ENCODE measurements around the gene RNF113A. TPM values are rescaled to one million over a fixed set of nuclear protein-coding genes. Genes with fewer than 3 reads are reported as not detected.
A peak's percentile ranks its signal among the peaks of the same experiment; 100 is the strongest.

RNF113A gene
- polyA plus RNA-seq, 3 donors = 20.4 to 21.6 (median 21.5) TPM

DNA sequence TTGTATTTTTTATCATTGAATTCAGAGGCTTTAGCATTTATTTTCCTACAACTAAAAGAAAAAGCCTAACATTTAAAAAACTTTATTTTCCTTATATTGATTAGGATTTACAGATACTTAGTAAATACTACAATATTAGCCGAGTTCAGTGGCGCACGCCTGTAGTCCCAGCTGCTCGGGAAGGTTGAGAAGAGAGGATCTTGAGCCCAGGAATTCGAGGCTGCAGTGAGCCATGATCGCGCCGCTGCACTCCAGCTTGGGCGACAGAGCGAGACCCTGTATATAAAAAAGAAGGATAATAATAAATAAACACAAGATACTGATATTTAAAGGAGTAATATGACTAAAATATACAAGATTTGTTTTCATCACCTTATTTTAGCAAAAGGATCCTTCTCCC is 18.1 kb downstream of the RNF113A start:
- no peaks in the 10 kb centered on the region for H3K27me3 ChIP-seq (ENCODE audit: control insufficient read depth in 2 of 2, insufficient read depth in 2 of 2, low read length in 2 of 2)
- peak overlapping the region; percentile 41 for H3K9ac ChIP-seq (ENCODE audit: insufficient read depth, low read length, poor library complexity, severe bottlenecking)
- Mint-ChIP-seq H3K4me1 (peaks cover 14% of the 10 kb centered on the region), H3K36me3 (peaks cover 15 to 24% of the 10 kb centered on the region in 2 donors), H3K27me3 (ENCODE audit: low read depth in 3 of 3) (peaks cover 0 to 14% (median 0%) of the 10 kb centered on the region in 3 donors), H3K4me3 (peak overlapping the region; percentile 76 to 95), H3K9me3 (peaks cover 0 to 6% (median 0%) of the 10 kb centered on the region in 7 donors), H3K27ac (peak overlapping the region in 4 of 7 donors; percentile 93 to 96 (median 96))
- no peak overlapping the region for H3K27ac ChIP-seq (ENCODE audit: low read depth in 1 of 2, low read length in 2 of 2)
- H3K4me1 ChIP-seq (ENCODE audit: control insufficient read depth in 1 of 2, insufficient read depth in 2 of 2, low read length in 2 of 2) = peaks cover 11 to 16% of the 10 kb centered on the region in 2 donors
- peaks cover 10% of the 10 kb centered on the region for H3K79me2 ChIP-seq (ENCODE audit: insufficient read depth, low read length)
- peak overlapping the region; percentile 80 for H3K4me2 ChIP-seq (replicated peaks; ENCODE audit: extremely low read depth, low read length, poor library complexity, severe bottlenecking)
- TF ChIP-seq CTCF (IDR thresholded peaks at IDR 0.05) = no peak
- intact Hi-C loops (cut with micrococcal nuclease) = no loop called here
- no peaks in the 10 kb centered on the region for H4K20me1 ChIP-seq (ENCODE audit: insufficient read depth, low read length)
- no peak for DNase-seq
- H2AFZ ChIP-seq (ENCODE audit: insufficient read depth, low read depth, low read length, poor library complexity, severe bottlenecking) = peak overlapping the region; percentile 87
- peaks cover 7 to 22% of the 10 kb centered on the region in 2 donors for H3K36me3 ChIP-seq (replicated peaks in 1 of 2; ENCODE audit: control insufficient read depth in 1 of 2, insufficient read depth in 2 of 2, low read length in 2 of 2)
- H3K9me3 ChIP-seq (replicated peaks in 1 of 2; ENCODE audit: control insufficient read depth in 1 of 2, insufficient read depth in 1 of 2, low read length in 2 of 2) = no peaks in the 10 kb centered on the region
- WGBS (ENCODE audit: insufficient coverage) = no CpG with 5 or more reads among the region's 10 CpGs
- peak overlapping the region; percentile 22 to 94 (median 88) for H3K4me3 ChIP-seq (replicated peaks in 1 of 3; ENCODE audit: low read depth in 2 of 3, low read length in 3 of 3)

GRCh38 chrX:119852382-119853353 is 18.9 kb downstream of the RNF113A start, which contains the start of gene UPF3B:
Gene UPF3B (minus strand): TSS chrX:119852963. CDS start chrX:119852928, 35 bp downstream.
- Mint-ChIP-seq H3K27ac (peak within 1 kb of the TSS; percentile 92 to 98 (median 96)), H3K27me3 (ENCODE audit: low read depth in 3 of 3) (peaks cover 0 to 14% (median 0%) of the 10 kb centered on the region in 3 donors), H3K9me3 (peaks cover 0 to 6% (median 0%) of the 10 kb centered on the region in 7 donors), H3K36me3 (peaks cover 19 to 29% of the 10 kb centered on the region in 2 donors), H3K4me1 (peaks cover 10% of the 10 kb centered on the region), H3K4me3 (peak within 1 kb of the TSS; percentile 95 to 96)
- peak within 1 kb of the TSS; percentile 83 to 95 for H3K27ac ChIP-seq (ENCODE audit: low read depth in 1 of 2, low read length in 2 of 2)
- 0% methylated on average over 13 of the region's 54 CpGs for WGBS (ENCODE audit: insufficient coverage)
- no peak for TF ChIP-seq CTCF (IDR thresholded peaks at IDR 0.05)
- peaks cover 10% of the 10 kb centered on the region for H3K79me2 ChIP-seq (ENCODE audit: insufficient read depth, low read length)
- intact Hi-C loops (cut with micrococcal nuclease) = no loop called here
- peak within 1 kb of the TSS; percentile 79 for H3K9ac ChIP-seq (ENCODE audit: insufficient read depth, low read length, poor library complexity, severe bottlenecking)
- DNase-seq = peak; percentile 93 to 97 (median 94)
- peak within 1 kb of the TSS; percentile 80 for H3K4me2 ChIP-seq (replicated peaks; ENCODE audit: extremely low read depth, low read length, poor library complexity, severe bottlenecking)
- H3K36me3 ChIP-seq (replicated peaks in 1 of 2; ENCODE audit: control insufficient read depth in 1 of 2, insufficient read depth in 2 of 2, low read length in 2 of 2) = peaks cover 12 to 24% of the 10 kb centered on the region in 2 donors
- no peaks in the 10 kb centered on the region for H3K27me3 ChIP-seq (ENCODE audit: control insufficient read depth in 2 of 2, insufficient read depth in 2 of 2, low read length in 2 of 2)
- peak within 1 kb of the TSS; percentile 87 for H2AFZ ChIP-seq (ENCODE audit: insufficient read depth, low read depth, low read length, poor library complexity, severe bottlenecking)
- no peaks in the 10 kb centered on the region for H3K9me3 ChIP-seq (replicated peaks in 1 of 2; ENCODE audit: control insufficient read depth in 1 of 2, insufficient read depth in 1 of 2, low read length in 2 of 2)
- no peaks in the 10 kb centered on the region for H4K20me1 ChIP-seq (ENCODE audit: insufficient read depth, low read length)
- H3K4me1 ChIP-seq (ENCODE audit: control insufficient read depth in 1 of 2, insufficient read depth in 2 of 2, low read length in 2 of 2) = peaks cover 11 to 15% of the 10 kb centered on the region in 2 donors
- peak within 1 kb of the TSS; percentile 69 to 94 (median 88) for H3K4me3 ChIP-seq (replicated peaks in 1 of 3; ENCODE audit: low read depth in 2 of 3, low read length in 3 of 3)

Data from CD14-positive monocyte (primary cell).